Measurements from ENCODE around the gene FYB2. TPM values are rescaled to one million over a fixed set of nuclear protein-coding genes. Genes with fewer than 3 reads are reported as not detected.

FYB2 gene
- total and polyA plus RNA-seq, 10 donors: not detected

GRCh38 chr1:56728964-56729363 lies 90.2 kb downstream of the FYB2 start:
- Histone ChIP-seq H3K4me1 (no peaks in the 10 kb centered on the region), H3K27me3 (replicated peaks in 1 of 7) (peaks cover 0 to 29% (median 3%) of the 10 kb centered on the region in 7 donors), H3K4me3 (no peak overlapping the region), H3K27ac (no peak overlapping the region), H3K36me3 (no peaks in the 10 kb centered on the region), H3K9me3 (no peaks in the 10 kb centered on the region)
- no peak for DNase-seq
- WGBS, 5 donors: 71 to 90% (median 82%) methylated on average over 2 of the region's 2 CpGs
- TF ChIP-seq, protein P1, sequence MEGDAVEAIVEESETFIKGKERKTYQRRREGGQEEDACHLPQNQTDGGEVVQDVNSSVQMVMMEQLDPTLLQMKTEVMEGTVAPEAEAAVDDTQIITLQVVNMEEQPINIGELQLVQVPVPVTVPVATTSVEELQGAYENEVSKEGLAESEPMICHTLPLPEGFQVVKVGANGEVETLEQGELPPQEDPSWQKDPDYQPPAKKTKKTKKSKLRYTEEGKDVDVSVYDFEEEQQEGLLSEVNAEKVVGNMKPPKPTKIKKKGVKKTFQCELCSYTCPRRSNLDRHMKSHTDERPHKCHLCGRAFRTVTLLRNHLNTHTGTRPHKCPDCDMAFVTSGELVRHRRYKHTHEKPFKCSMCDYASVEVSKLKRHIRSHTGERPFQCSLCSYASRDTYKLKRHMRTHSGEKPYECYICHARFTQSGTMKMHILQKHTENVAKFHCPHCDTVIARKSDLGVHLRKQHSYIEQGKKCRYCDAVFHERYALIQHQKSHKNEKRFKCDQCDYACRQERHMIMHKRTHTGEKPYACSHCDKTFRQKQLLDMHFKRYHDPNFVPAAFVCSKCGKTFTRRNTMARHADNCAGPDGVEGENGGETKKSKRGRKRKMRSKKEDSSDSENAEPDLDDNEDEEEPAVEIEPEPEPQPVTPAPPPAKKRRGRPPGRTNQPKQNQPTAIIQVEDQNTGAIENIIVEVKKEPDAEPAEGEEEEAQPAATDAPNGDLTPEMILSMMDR (IDR thresholded peaks at IDR 0.05 in 8 of 11, conservative IDR thresholded peaks at IDR 0.05 in 3 of 11): no peak
- no peak for TF ChIP-seq POLR2A (IDR thresholded peaks at IDR 0.05)
- no peak for TF ChIP-seq POLR2AphosphoS5 (IDR thresholded peaks at IDR 0.05)
- intact Hi-C loops (cut with DNase I; ENCODE audit: low total_unique reads): no loop called here

- TF ChIP-seq POLR2A (IDR thresholded peaks at IDR 0.05) (no peak), POLR2AphosphoS5 (IDR thresholded peaks at IDR 0.05) (no peak)
- TF ChIP-seq, protein P1 (IDR thresholded peaks at IDR 0.05 in 8 of 11, conservative IDR thresholded peaks at IDR 0.05 in 3 of 11): no peak
- no peak for DNase-seq
- Histone ChIP-seq H3K4me3 (no peak overlapping the region), H3K27me3 (replicated peaks in 1 of 7) (peaks cover 0 to 29% (median 3%) of the 10 kb centered on the region in 7 donors), H3K36me3 (no peaks in the 10 kb centered on the region), H3K9me3 (no peaks in the 10 kb centered on the region), H3K27ac (no peak overlapping the region), H3K4me1 (no peaks in the 10 kb centered on the region)
- intact Hi-C loops (cut with DNase I; ENCODE audit: low total_unique reads): no loop called here
Observed at GRCh38 chr1:56726706-56727105, 92.5 kb downstream of the FYB2 start.

- H3K27me3 ChIP-seq (replicated peaks in 1 of 7): no peaks in the 10 kb centered on the region
- TF ChIP-seq, protein P1 (IDR thresholded peaks at IDR 0.05 in 8 of 11, conservative IDR thresholded peaks at IDR 0.05 in 3 of 11): no peak
- H3K36me3 ChIP-seq: no peaks in the 10 kb centered on the region
- 62 to 83% (median 69%) methylated on average over 1 of the region's 1 CpG for WGBS, 5 donors
- intact Hi-C loops (cut with DNase I; ENCODE audit: low total_unique reads): loop anchor here (10.0 kb wide), 1 partner anchor 1434 kb away; no protein-coding TSS in a partner anchor
- H3K4me1 ChIP-seq: no peaks in the 10 kb centered on the region
- H3K4me3 ChIP-seq: no peak overlapping the region
- H3K27ac ChIP-seq: no peak overlapping the region
- no peak for DNase-seq
- H3K9me3 ChIP-seq: no peaks in the 10 kb centered on the region
Observed at GRCh38 chr1:56719171-56719570, 100.0 kb downstream of the FYB2 start.

- no peak overlapping the region for H3K4me3 ChIP-seq
- no peaks in the 10 kb centered on the region for H3K27me3 ChIP-seq (replicated peaks in 1 of 7)
- intact Hi-C loops (cut with DNase I; ENCODE audit: low total_unique reads): loop anchor here (10.0 kb wide), 1 partner anchor 1430 kb away; no protein-coding TSS in a partner anchor
- no peak for DNase-seq
- H3K36me3 ChIP-seq: no peaks in the 10 kb centered on the region
- H3K4me1 ChIP-seq: no peaks in the 10 kb centered on the region
- no peak for TF ChIP-seq POLR2AphosphoS5 (IDR thresholded peaks at IDR 0.05)
- TF ChIP-seq, protein P1 (IDR thresholded peaks at IDR 0.05 in 8 of 11, conservative IDR thresholded peaks at IDR 0.05 in 3 of 11): no peak
- TF ChIP-seq POLR2A (IDR thresholded peaks at IDR 0.05): no peak
- H3K27ac ChIP-seq: no peak overlapping the region
- no peaks in the 10 kb centered on the region for H3K9me3 ChIP-seq
- 44 to 66% (median 58%) methylated on average over 1 of the region's 1 CpG for WGBS, 5 donors
Observed at GRCh38 chr1:56715156-56715555, 104.0 kb downstream of the FYB2 start.

Data from spleen (tissue), 11 donors.